ENCODE data around the gene CARMIL1. TPM values are rescaled to one million over a fixed set of nuclear protein-coding genes. Genes with fewer than 3 reads are reported as not detected.

The CARMIL1 gene
- total RNA-seq, 1 donor from 2014 or later = 1.4 TPM

- DNase-seq = no peak
- peaks cover 4% of the 10 kb centered on the region for H3K27me3 Mint-ChIP-seq
- intact Hi-C loops (cut with micrococcal nuclease) = no loop called here
- no peak overlapping the region for H3K27ac Mint-ChIP-seq
- H3K36me3 Mint-ChIP-seq (ENCODE audit: low read depth) = peaks cover 1% of the 10 kb centered on the region
- H3K9me3 Mint-ChIP-seq = peaks cover 12% of the 10 kb centered on the region
- H3K4me1 Mint-ChIP-seq = peaks cover 28% of the 10 kb centered on the region
- H3K4me3 Mint-ChIP-seq = no peak overlapping the region
Observed at GRCh38 chr6:25413207-25413905, 134.2 kb downstream of the CARMIL1 start.

DNA sequence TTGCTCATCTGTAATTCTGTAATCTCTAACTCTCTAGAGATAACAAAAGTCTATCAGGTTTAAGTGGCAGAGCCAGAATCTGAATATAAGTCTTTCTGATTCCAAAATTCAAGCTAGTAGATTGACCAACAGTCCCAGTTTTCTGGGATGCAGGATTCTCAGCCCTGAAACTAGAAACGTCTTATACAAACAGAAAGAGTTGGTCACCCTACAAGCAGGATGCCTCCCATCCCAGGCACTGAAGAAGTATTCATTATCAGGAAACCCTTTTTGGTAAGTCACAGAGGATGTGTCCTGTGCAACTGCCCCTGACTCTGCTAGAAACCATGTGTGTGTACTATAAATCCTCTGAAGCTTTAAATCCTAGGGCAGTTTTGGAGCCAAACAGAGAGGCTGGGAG, 135.0 kb downstream of the CARMIL1 start:
- no peak for DNase-seq
- H3K9me3 Mint-ChIP-seq = peaks cover 12% of the 10 kb centered on the region
- intact Hi-C loops (cut with micrococcal nuclease) = no loop called here
- H3K36me3 Mint-ChIP-seq (ENCODE audit: low read depth) = peaks cover 1% of the 10 kb centered on the region
- H3K27ac Mint-ChIP-seq = no peak overlapping the region
- H3K4me3 Mint-ChIP-seq = no peak overlapping the region
- peaks cover 4% of the 10 kb centered on the region for H3K27me3 Mint-ChIP-seq
- H3K4me1 Mint-ChIP-seq = peaks cover 28% of the 10 kb centered on the region

- no peak overlapping the region for H3K4me3 Mint-ChIP-seq
- H3K27me3 Mint-ChIP-seq = peaks cover 4% of the 10 kb centered on the region
- peaks cover 12% of the 10 kb centered on the region for H3K9me3 Mint-ChIP-seq
- H3K27ac Mint-ChIP-seq = no peak overlapping the region
- DNase-seq = no peak
- peaks cover 1% of the 10 kb centered on the region for H3K36me3 Mint-ChIP-seq (ENCODE audit: low read depth)
- intact Hi-C loops (cut with micrococcal nuclease) = no loop called here
- H3K4me1 Mint-ChIP-seq = peaks cover 30% of the 10 kb centered on the region
Observed at GRCh38 chr6:25414755-25415154, 135.6 kb downstream of the CARMIL1 start.

DNA sequence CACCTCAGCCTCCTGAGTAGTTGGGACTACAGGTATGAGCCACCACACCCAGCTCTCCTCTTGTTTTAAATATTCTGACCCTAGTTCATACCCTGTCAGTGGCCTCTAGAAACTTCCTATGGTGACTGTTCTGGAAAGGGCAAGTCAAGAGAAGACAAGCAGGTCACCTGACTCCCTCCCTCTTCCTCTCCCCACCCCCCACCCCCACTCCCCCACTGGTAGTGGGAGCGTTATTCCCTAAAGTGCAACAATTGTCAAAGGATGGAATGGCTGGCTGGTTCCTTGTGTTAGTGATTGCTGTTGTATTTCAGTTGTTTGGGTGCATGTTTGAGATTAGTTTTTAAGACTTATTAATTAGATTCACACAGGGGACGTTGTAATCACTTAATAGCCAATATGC, 136.1 kb downstream of the CARMIL1 start:
- H3K4me3 Mint-ChIP-seq = no peak overlapping the region
- no peak overlapping the region for H3K27ac Mint-ChIP-seq
- DNase-seq = no peak
- intact Hi-C loops (cut with micrococcal nuclease) = no loop called here
- H3K4me1 Mint-ChIP-seq = peaks cover 26% of the 10 kb centered on the region
- H3K36me3 Mint-ChIP-seq (ENCODE audit: low read depth) = peaks cover under 1% of the 10 kb centered on the region
- H3K9me3 Mint-ChIP-seq = peaks cover 10% of the 10 kb centered on the region
- H3K27me3 Mint-ChIP-seq = peaks cover 4% of the 10 kb centered on the region

GRCh38 chr6:25415701-25416100, 136.5 kb downstream of the CARMIL1 start:
- H3K27me3 Mint-ChIP-seq = peaks cover 4% of the 10 kb centered on the region
- H3K36me3 Mint-ChIP-seq (ENCODE audit: low read depth) = no peaks in the 10 kb centered on the region
- intact Hi-C loops (cut with micrococcal nuclease) = no loop called here
- H3K27ac Mint-ChIP-seq = no peak overlapping the region
- DNase-seq = no peak
- no peak overlapping the region for H3K4me3 Mint-ChIP-seq
- peaks cover 9% of the 10 kb centered on the region for H3K9me3 Mint-ChIP-seq
- H3K4me1 Mint-ChIP-seq = peaks cover 24% of the 10 kb centered on the region

GRCh38 chr6:25417046-25417605, 138.0 kb downstream of the CARMIL1 start:
- no peak for DNase-seq
- peaks cover 17% of the 10 kb centered on the region for H3K4me1 Mint-ChIP-seq
- H3K36me3 Mint-ChIP-seq (ENCODE audit: low read depth) = no peaks in the 10 kb centered on the region
- no peak overlapping the region for H3K4me3 Mint-ChIP-seq
- intact Hi-C loops (cut with micrococcal nuclease) = no loop called here
- peaks cover 3% of the 10 kb centered on the region for H3K9me3 Mint-ChIP-seq
- no peak overlapping the region for H3K27ac Mint-ChIP-seq
- H3K27me3 Mint-ChIP-seq = peaks cover 4% of the 10 kb centered on the region

GRCh38 chr6:25418454-25419052, 139.4 kb downstream of the CARMIL1 start:
- Mint-ChIP-seq H3K27me3 (peaks cover 4% of the 10 kb centered on the region), H3K4me1 (peaks cover 9% of the 10 kb centered on the region), H3K27ac (no peak overlapping the region), H3K36me3 (ENCODE audit: low read depth) (no peaks in the 10 kb centered on the region), H3K4me3 (no peak overlapping the region), H3K9me3 (peaks cover 3% of the 10 kb centered on the region)
- no peak for DNase-seq
- intact Hi-C loops (cut with micrococcal nuclease) = no loop called here

DNA sequence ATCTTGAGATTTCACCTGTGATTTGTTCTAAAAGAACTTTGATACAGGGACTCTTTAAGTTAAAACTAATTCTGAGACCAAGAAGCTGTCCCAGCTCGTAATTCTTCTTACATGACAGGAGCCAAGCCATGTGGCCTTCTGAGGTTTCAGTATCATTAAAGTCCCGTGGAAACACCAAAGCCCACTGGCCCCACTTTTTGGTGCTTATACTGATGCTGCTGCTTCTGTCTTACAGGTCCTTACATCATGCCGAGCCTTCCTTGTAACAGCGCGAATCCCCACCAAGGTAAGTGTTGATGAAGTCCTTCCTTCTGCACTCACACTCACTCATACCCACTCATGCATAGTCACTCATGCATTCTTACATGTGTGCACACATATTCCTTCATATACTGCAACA, 140.7 kb downstream of the CARMIL1 start:
- H3K9me3 Mint-ChIP-seq = peaks cover 3% of the 10 kb centered on the region
- H3K4me1 Mint-ChIP-seq = peaks cover 2% of the 10 kb centered on the region
- intact Hi-C loops (cut with micrococcal nuclease) = no loop called here
- no peak for DNase-seq
- no peak overlapping the region for H3K27ac Mint-ChIP-seq
- peaks cover 4% of the 10 kb centered on the region for H3K27me3 Mint-ChIP-seq
- H3K36me3 Mint-ChIP-seq (ENCODE audit: low read depth) = no peaks in the 10 kb centered on the region
- H3K4me3 Mint-ChIP-seq = no peak overlapping the region

DNA sequence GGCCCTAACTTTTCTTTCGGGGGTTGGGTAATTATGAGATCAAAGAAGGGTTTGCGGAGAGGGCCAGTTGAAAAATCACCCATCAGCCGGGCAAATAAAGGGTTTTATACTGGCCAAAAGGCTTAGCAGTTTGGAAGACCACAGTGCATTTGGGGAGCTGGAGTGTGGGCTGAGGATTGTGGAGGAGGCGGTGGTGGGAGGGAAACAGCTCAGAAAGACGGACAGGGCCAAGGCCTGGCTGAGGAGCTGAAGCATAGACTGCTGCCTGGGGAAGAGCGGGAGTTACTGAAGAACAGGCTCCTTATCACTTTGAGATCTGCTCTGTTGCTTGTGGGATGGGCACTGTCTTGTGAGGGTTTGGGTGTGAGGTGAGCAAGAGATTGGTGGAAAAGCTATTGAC, 144.2 kb downstream of the CARMIL1 start:
- no peaks in the 10 kb centered on the region for H3K27me3 Mint-ChIP-seq
- H3K9me3 Mint-ChIP-seq = no peaks in the 10 kb centered on the region
- DNase-seq = no peak
- peaks cover 2% of the 10 kb centered on the region for H3K4me1 Mint-ChIP-seq
- H3K4me3 Mint-ChIP-seq = no peak overlapping the region
- no peak overlapping the region for H3K27ac Mint-ChIP-seq
- H3K36me3 Mint-ChIP-seq (ENCODE audit: low read depth) = no peaks in the 10 kb centered on the region
- intact Hi-C loops (cut with micrococcal nuclease) = no loop called here

- no peaks in the 10 kb centered on the region for H3K27me3 Mint-ChIP-seq
- peaks cover 2% of the 10 kb centered on the region for H3K4me1 Mint-ChIP-seq
- no peaks in the 10 kb centered on the region for H3K36me3 Mint-ChIP-seq (ENCODE audit: low read depth)
- no peaks in the 10 kb centered on the region for H3K9me3 Mint-ChIP-seq
- no peak overlapping the region for H3K27ac Mint-ChIP-seq
- intact Hi-C loops (cut with micrococcal nuclease) = no loop called here
- no peak overlapping the region for H3K4me3 Mint-ChIP-seq
- no peak for DNase-seq
Observed at GRCh38 chr6:25424303-25424702, 145.1 kb downstream of the CARMIL1 start.

DNA sequence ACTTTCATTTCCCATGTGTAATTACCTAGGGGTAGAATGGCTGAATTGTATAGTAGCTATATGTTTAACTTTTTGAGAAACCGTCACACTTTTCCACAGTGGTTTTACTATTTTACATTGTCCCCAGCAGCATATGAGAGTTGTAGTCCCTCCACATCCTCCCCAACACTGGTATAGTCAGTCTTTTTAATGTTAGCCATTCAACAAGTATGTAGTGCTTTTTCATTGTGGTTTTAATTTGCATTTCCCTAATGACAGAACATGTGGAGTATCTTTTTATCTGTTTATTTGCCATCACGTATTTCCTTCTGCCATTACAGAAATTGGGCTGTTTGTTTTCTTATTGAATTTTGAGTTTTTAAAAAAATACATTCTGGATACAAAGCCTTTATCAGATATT, 148.4 kb downstream of the CARMIL1 start:
- H3K4me3 Mint-ChIP-seq = no peak overlapping the region
- H3K9me3 Mint-ChIP-seq = no peaks in the 10 kb centered on the region
- intact Hi-C loops (cut with micrococcal nuclease) = no loop called here
- H3K4me1 Mint-ChIP-seq = no peaks in the 10 kb centered on the region
- DNase-seq = no peak
- no peaks in the 10 kb centered on the region for H3K27me3 Mint-ChIP-seq
- H3K27ac Mint-ChIP-seq = no peak overlapping the region
- H3K36me3 Mint-ChIP-seq (ENCODE audit: low read depth) = no peaks in the 10 kb centered on the region

DNA sequence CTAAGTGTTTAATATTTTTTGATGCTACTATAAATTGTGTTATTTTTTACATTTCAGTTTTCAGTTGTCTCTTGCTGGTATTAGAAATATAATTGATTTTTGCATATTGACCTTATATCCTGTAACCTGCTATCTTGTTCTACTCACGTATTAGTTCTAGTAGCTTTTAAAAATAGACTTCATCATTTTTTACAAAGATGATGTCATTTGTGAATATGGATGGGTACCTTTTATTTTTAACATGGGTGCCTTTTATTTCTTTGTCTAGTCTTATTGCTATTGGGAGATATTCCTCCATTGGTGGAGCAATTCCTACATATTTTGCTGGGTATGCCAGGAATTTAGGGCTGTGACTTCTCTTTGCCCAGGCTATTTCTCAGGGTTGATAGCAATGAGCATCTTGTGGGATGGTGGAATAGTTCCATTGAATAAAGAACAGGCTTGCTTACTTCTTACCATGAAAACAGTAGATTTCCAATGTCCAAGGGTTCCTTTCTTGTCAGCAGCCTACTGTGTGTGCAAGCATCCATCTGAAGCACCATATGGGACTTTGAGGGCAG, 149.7 kb downstream of the CARMIL1 start:
- Mint-ChIP-seq H3K4me1 (no peaks in the 10 kb centered on the region), H3K4me3 (no peak overlapping the region), H3K36me3 (ENCODE audit: low read depth) (no peaks in the 10 kb centered on the region), H3K27me3 (no peaks in the 10 kb centered on the region), H3K9me3 (no peaks in the 10 kb centered on the region), H3K27ac (no peak overlapping the region)
- DNase-seq = no peak
- intact Hi-C loops (cut with micrococcal nuclease) = no loop called here

DNA sequence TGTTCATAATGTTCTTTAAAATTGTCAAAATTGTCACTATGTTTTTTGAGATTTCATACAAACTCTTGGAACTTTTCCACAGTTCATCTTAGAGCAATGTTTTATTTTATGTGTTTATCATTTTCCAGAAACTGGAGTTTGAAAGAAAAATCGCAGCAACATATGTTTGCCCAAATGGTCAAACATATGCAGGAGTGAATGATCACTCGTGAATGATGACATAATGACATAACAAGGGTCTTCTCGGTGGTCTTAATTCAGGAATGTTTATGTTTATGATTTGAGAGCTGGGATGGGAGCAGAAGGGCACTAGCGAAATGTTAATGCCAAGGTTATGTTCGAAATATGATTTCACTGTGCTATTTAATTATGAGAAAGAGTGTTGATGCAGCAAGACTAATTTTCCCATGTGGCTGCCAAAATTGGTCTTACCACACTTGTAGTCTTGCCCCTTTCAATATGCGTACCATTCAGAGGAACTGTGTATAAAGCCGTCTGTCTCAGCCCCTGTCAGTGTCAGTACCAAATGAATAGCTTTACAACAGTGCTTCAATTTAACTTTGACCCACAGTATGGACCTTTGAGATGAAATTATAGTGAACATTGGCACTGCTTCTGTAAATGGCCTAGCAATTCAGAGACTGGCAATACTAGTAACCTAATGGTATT, 152.3 kb downstream of the CARMIL1 start:
- no peaks in the 10 kb centered on the region for H3K27me3 Mint-ChIP-seq
- no peak overlapping the region for H3K4me3 Mint-ChIP-seq
- DNase-seq = no peak
- H3K27ac Mint-ChIP-seq = no peak overlapping the region
- H3K36me3 Mint-ChIP-seq (ENCODE audit: low read depth) = no peaks in the 10 kb centered on the region
- no peaks in the 10 kb centered on the region for H3K4me1 Mint-ChIP-seq
- H3K9me3 Mint-ChIP-seq = no peaks in the 10 kb centered on the region
- intact Hi-C loops (cut with micrococcal nuclease) = no loop called here

GRCh38 chr6:25431975-25432307, 152.8 kb downstream of the CARMIL1 start:
- H3K27me3 Mint-ChIP-seq = no peaks in the 10 kb centered on the region

More at GRCh38 chr6:25431975-25432307, 152.8 kb downstream of the CARMIL1 start:
- Mint-ChIP-seq H3K4me1 (no peaks in the 10 kb centered on the region), H3K9me3 (no peaks in the 10 kb centered on the region), H3K4me3 (no peak overlapping the region), H3K27ac (no peak overlapping the region), H3K36me3 (ENCODE audit: low read depth) (no peaks in the 10 kb centered on the region)
- intact Hi-C loops (cut with micrococcal nuclease) = no loop called here
- DNase-seq = no peak

Measured in activated CD4-positive, alpha-beta T cell treated with anti-CD3 and anti-CD28 coated beads, Interleukin-2, amount 10 ng/mL, durations not matched to agents 24 days and 14 days (primary cell).